GM18526 (cell line): ENCODE measurements around the gene FGF22.

ENCODE experiments used
- POLR2A ChIP-seq: IDR thresholded peaks from 3 replicates; pipeline ENCODE4 v1.6.1; 2011; ENCODE audit not compliant: insufficient read length; ENCODE audit errors: extremely low read depth

Gene FGF22

GRCh38 chr19:616747-617526, 22.7 kb upstream of the FGF22 start:
- TF ChIP-seq POLR2A: no peak

- no peak for TF ChIP-seq POLR2A
These were observed 22.0 kb upstream of the FGF22 start for GRCh38 chr19:617551-618246.

GRCh38 chr19:618247-618619, 21.4 kb upstream of the FGF22 start:
- TF ChIP-seq POLR2A: no peak

- TF ChIP-seq POLR2A: no peak
These were observed 20.9 kb upstream of the FGF22 start for GRCh38 chr19:618674-619285.

- TF ChIP-seq POLR2A: no peak
These were observed 20.2 kb upstream of the FGF22 start for GRCh38 chr19:619286-620002.

- TF ChIP-seq POLR2A: no peak
These were observed 19.4 kb upstream of the FGF22 start for GRCh38 chr19:620166-620862.

- TF ChIP-seq POLR2A: no peak
These were observed 17.9 kb upstream of the FGF22 start for GRCh38 chr19:621819-622218.

- no peak for TF ChIP-seq POLR2A
These were observed 17.0 kb upstream of the FGF22 start for GRCh38 chr19:622666-623065.

- TF ChIP-seq POLR2A: no peak
These were observed 16.3 kb upstream of the FGF22 start for GRCh38 chr19:623175-623916.

GRCh38 chr19:623974-624373, 15.7 kb upstream of the FGF22 start:
- no peak for TF ChIP-seq POLR2A

GRCh38 chr19:624433-625109, 15.1 kb upstream of the FGF22 start:
- TF ChIP-seq POLR2A: no peak

- TF ChIP-seq POLR2A: no peak
These were observed 14.4 kb upstream of the FGF22 start for GRCh38 chr19:625257-625656.

GRCh38 chr19:628168-628567, 11.5 kb upstream of the FGF22 start:
- TF ChIP-seq POLR2A: no peak

GRCh38 chr19:629961-630714, 9.5 kb upstream of the FGF22 start:
- no peak for TF ChIP-seq POLR2A
